OCI-LY3 (cell line): ENCODE results near the gene PTGIS.

Experiments
- H2AFZ ChIP-seq: fragments of 200-600, 300-600 bp; shearing (Covaris generic); 2 replicates; pipeline ENCODE4 v1.6.0; 2014; ENCODE audit warnings: antibody characterized with exemption, low read depth, low read length
- H3K27ac ChIP-seq: fragments of 200-600, 300-600 bp; sonication (generic); 2 replicates; pipeline ENCODE4 v1.5.1; 2014; ENCODE audit warnings: mild to moderate bottlenecking, low read length, moderate library complexity, mixed read lengths
- H3K27me3 ChIP-seq: fragments of 200-600, 300-600 bp; sonication (generic); 2 replicates; pipeline ENCODE4 v1.6.1; 2014; ENCODE audit warnings: low read depth, low read length, mixed read lengths
- H3K36me3 ChIP-seq: fragments of 200-600, 300-600 bp; sonication (generic); replicated peaks from 2 replicates; pipeline ENCODE3; 2014; ENCODE audit warnings: low read depth, low read length, mixed read lengths
- H3K4me1 ChIP-seq: fragments of 300-600, 200-600 bp; sonication (generic); 2 replicates; pipeline ENCODE4 v1.6.1; 2014; ENCODE audit warnings: low read length, mixed read lengths
- H3K4me2 ChIP-seq: fragments of 200-600, 300-600 bp; sonication (generic); 2 replicates; pipeline ENCODE4 v1.6.1; 2014; ENCODE audit warnings: low read length, mixed read lengths
- H3K4me3 ChIP-seq: fragments of 300-600, 200-600 bp; sonication (generic); 2 replicates; pipeline ENCODE4 v1.5.1; 2014; ENCODE audit warnings: antibody characterized with exemption, mild to moderate bottlenecking, low read length, moderate library complexity
- H3K79me2 ChIP-seq: fragments of 300-600, 200-600 bp; shearing (Covaris generic); 2 replicates; pipeline ENCODE4 v1.6.1; 2014; ENCODE audit warnings: mild to moderate bottlenecking, low read length, mixed read lengths
- H3K9ac ChIP-seq: fragments of 300-600, 200-600 bp; shearing (Covaris generic); 2 replicates; pipeline ENCODE4 v1.6.0; 2014; ENCODE audit warnings: mild to moderate bottlenecking, low read length, moderate library complexity
- H3K9me3 ChIP-seq: fragments of 200-600, 300-600 bp; shearing (Covaris generic); 2 replicates; pipeline ENCODE4 v1.6.1; 2014; ENCODE audit warnings: low read length, mixed read lengths; ENCODE audit not compliant: insufficient read depth
- H4K20me1 ChIP-seq: fragments of 200-600, 300-600 bp; sonication (generic); 2 replicates; pipeline ENCODE4 v1.6.1; 2016; ENCODE audit warnings: low read length, mixed read lengths; ENCODE audit not compliant: insufficient read depth
- EZH2phosphoT487 ChIP-seq: fragments of 200-600 bp; shearing (Covaris generic); IDR thresholded peaks from 2 replicates; pipeline ENCODE4 v1.6.1; 2018; ENCODE audit warnings: antibody characterized with exemption, mixed run types, low read depth
- TF ChIP-seq, protein P1 (sequence below): fragments of 200-600, 300-600 bp; sonication (generic); IDR thresholded peaks from 2 replicates; pipeline ENCODE4 v1.5.1; 2014; ENCODE audit warnings: antibody characterized with exemption, low read length, low read depth

PTGIS gene

DNA sequence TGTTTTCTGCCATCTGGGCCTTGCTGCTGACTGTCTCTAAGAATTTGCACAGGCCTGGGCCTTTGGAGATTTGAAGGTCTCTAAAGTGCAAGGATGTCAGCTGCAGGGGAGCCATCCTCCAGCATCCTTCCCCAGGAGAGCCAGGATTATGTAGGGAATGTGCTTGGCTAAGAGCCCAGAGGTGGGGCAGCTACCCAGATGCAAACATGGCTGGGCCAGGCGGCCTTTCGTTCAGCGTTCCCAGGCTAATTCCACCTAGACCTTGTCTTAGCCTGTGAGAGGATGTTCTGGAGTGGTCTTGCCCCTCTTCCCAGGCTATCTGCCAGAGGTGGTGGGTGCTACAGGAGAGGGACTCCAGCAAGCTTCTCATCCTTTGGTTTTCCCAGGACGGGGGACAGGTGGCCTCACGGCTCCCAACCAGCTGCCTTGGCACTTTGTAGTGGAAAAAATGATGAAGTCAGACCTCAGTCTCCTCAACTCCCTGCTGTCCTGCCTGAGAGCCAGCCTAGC lies 7.7 kb upstream of the PTGIS start:
- H3K27ac ChIP-seq: no peak overlapping the region
- H3K4me1 ChIP-seq: no peaks in the 10 kb centered on the region
- H3K4me2 ChIP-seq: no peak overlapping the region
- H3K79me2 ChIP-seq: no peaks in the 10 kb centered on the region
- H3K27me3 ChIP-seq: peaks cover 71% of the 10 kb centered on the region
- no peak overlapping the region for H3K4me3 ChIP-seq
- H4K20me1 ChIP-seq: no peaks in the 10 kb centered on the region
- no peaks in the 10 kb centered on the region for H3K9me3 ChIP-seq
- no peaks in the 10 kb centered on the region for H3K36me3 ChIP-seq
- no peak overlapping the region for H2AFZ ChIP-seq
- TF ChIP-seq, protein P1, sequence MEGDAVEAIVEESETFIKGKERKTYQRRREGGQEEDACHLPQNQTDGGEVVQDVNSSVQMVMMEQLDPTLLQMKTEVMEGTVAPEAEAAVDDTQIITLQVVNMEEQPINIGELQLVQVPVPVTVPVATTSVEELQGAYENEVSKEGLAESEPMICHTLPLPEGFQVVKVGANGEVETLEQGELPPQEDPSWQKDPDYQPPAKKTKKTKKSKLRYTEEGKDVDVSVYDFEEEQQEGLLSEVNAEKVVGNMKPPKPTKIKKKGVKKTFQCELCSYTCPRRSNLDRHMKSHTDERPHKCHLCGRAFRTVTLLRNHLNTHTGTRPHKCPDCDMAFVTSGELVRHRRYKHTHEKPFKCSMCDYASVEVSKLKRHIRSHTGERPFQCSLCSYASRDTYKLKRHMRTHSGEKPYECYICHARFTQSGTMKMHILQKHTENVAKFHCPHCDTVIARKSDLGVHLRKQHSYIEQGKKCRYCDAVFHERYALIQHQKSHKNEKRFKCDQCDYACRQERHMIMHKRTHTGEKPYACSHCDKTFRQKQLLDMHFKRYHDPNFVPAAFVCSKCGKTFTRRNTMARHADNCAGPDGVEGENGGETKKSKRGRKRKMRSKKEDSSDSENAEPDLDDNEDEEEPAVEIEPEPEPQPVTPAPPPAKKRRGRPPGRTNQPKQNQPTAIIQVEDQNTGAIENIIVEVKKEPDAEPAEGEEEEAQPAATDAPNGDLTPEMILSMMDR: no peak
- no peak for TF ChIP-seq EZH2phosphoT487
- no peak overlapping the region for H3K9ac ChIP-seq

DNA sequence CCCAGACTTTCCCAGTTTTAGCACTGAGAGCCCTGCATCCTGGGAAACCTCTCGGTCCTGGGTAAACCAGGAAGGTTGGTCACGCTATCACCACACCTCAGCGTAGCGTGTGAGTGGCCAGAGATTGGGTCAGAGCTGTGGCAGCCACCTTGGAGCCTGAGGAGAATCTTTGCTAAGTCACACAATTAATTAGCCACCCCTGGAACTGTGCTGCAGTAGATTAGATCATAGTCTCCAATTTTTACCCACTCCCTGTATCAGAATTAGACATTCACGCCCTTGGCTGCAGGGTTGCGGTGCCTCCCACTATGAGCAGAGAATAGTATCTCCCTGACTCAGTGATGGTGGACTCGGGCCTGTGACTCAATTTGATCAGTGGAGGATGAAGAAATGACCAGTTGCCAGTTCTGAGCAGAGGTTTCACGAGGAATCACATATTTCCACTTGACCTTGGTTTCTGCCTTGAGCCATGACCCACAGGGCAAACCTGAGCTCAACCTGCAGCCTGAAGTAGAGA lies 6.0 kb upstream of the PTGIS start:
- Histone ChIP-seq H3K27ac (no peak overlapping the region), H3K36me3 (no peaks in the 10 kb centered on the region), H3K9me3 (no peaks in the 10 kb centered on the region), H3K27me3 (peaks cover 67% of the 10 kb centered on the region), H3K9ac (no peak overlapping the region), H2AFZ (no peak overlapping the region), H4K20me1 (no peaks in the 10 kb centered on the region), H3K79me2 (no peaks in the 10 kb centered on the region), H3K4me3 (no peak overlapping the region), H3K4me2 (no peak overlapping the region), H3K4me1 (no peaks in the 10 kb centered on the region)
- TF ChIP-seq, protein P1: no peak
- no peak for TF ChIP-seq EZH2phosphoT487

DNA sequence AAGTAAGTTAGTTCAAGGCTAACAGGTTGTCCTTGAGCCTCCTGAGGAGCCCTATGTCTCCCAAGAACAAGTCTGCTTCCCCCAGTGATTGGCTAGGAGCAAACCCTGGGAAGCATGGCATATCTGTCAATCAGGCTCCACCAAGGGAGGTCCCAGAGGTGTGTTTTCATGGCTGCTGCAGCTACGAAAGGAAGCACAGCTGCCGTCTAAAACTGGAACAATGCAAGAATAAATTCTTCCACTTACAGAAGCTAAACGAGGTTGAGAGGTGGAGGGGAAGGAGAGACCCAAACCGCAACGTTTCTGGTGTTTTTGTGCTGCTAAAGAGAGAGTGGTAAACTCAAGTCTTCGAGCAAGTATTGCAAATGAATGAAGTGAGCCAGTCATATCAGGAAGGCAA lies 4.9 kb upstream of the PTGIS start:
- Histone ChIP-seq H2AFZ (no peak overlapping the region), H3K79me2 (no peaks in the 10 kb centered on the region), H3K4me3 (no peak overlapping the region), H3K4me1 (no peaks in the 10 kb centered on the region), H3K36me3 (no peaks in the 10 kb centered on the region), H4K20me1 (no peaks in the 10 kb centered on the region), H3K27ac (no peak overlapping the region), H3K4me2 (peak overlapping the region; percentile 17; the same call in 1 of the 2 replicates), H3K9ac (no peak overlapping the region), H3K27me3 (peaks cover 62% of the 10 kb centered on the region), H3K9me3 (no peaks in the 10 kb centered on the region)
- TF ChIP-seq EZH2phosphoT487: no peak
- TF ChIP-seq, protein P1: no peak

DNA sequence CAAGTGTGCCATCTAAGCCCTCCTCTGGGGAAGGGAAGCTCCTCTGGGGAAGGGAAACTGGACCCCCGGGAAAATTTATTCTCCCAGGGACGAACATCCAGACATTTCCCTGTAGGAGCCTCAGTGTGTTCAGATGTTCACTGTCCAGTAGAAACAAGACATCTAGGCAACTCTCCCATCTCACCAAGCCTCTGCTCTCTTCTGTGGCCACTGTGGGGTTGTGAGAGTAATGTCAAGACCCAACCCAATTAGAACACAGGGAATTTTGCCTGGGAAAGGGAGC lies 3.6 kb upstream of the PTGIS start:
- no peaks in the 10 kb centered on the region for H3K4me1 ChIP-seq
- no peak overlapping the region for H3K27ac ChIP-seq
- TF ChIP-seq, protein P1: no peak
- no peak for TF ChIP-seq EZH2phosphoT487
- no peaks in the 10 kb centered on the region for H3K79me2 ChIP-seq
- peaks cover 62% of the 10 kb centered on the region for H3K27me3 ChIP-seq
- no peak overlapping the region for H3K4me3 ChIP-seq
- H3K9me3 ChIP-seq: no peaks in the 10 kb centered on the region
- H3K9ac ChIP-seq: no peak overlapping the region
- no peaks in the 10 kb centered on the region for H3K36me3 ChIP-seq
- no peak overlapping the region for H3K4me2 ChIP-seq
- H2AFZ ChIP-seq: no peak overlapping the region
- H4K20me1 ChIP-seq: no peaks in the 10 kb centered on the region
